GM19467 (cell line): ENCODE data around the gene SRGAP1.
"Not testable (repeated sequence)": the region's sequence is repeated elsewhere in the genome, so short reads cannot be mapped to it uniquely, and the experiment has no call there.

ENCODE experiments used
- ATAC-seq: cut with Tn5 transposase; IDR thresholded peaks from one replicate; pipeline ENCODE4 v1.9.1; 2021; ENCODE audit warnings: mild to moderate bottlenecking, moderate library complexity; ENCODE audit not compliant: unreplicated experiment

Gene SRGAP1

GRCh38 chr12:63836936-63837335, 7.6 kb upstream of the SRGAP1 start:
- ATAC-seq, result no peak

- ATAC-seq, result no peak
Measured at GRCh38 chr12:63838411-63838810, 6.1 kb upstream of the SRGAP1 start.

GRCh38 chr12:63841011-63841410, 3.5 kb upstream of the SRGAP1 start:
- ATAC-seq, result no peak

- ATAC-seq, result no peak
Measured at GRCh38 chr12:63841571-63841970, 2.9 kb upstream of the SRGAP1 start.

GRCh38 chr12:63842750-63843149, 1.8 kb upstream of the SRGAP1 start:
- not testable (repeated sequence) for ATAC-seq

GRCh38 chr12:63843254-63843720, 1.2 kb upstream of the SRGAP1 start:
- ATAC-seq, result no peak

- peak; percentile 97 for ATAC-seq
Measured at GRCh38 chr12:63843721-63844390, 644 bp upstream of the SRGAP1 start.

GRCh38 chr12:63845726-63846125, 1.2 kb downstream of the SRGAP1 start:
- ATAC-seq, result no peak

- no peak for ATAC-seq
Measured at GRCh38 chr12:63846238-63846967, 1.9 kb downstream of the SRGAP1 start.

GRCh38 chr12:63848450-63848849, 4.0 kb downstream of the SRGAP1 start:
- no peak for ATAC-seq

- no peak for ATAC-seq
Measured at GRCh38 chr12:63849106-63849620, 4.7 kb downstream of the SRGAP1 start.

- ATAC-seq, result no peak
Measured at GRCh38 chr12:63849641-63850040, 5.1 kb downstream of the SRGAP1 start.

- ATAC-seq, result no peak
Measured at GRCh38 chr12:63853978-63854377, 9.5 kb downstream of the SRGAP1 start.

GRCh38 chr12:63855299-63855698, 10.8 kb downstream of the SRGAP1 start:
- ATAC-seq, result no peak

GRCh38 chr12:63857771-63858670, 13.5 kb downstream of the SRGAP1 start:
- ATAC-seq, result no peak

GRCh38 chr12:63859880-63860279, 15.4 kb downstream of the SRGAP1 start:
- not testable (repeated sequence) for ATAC-seq

GRCh38 chr12:63862187-63862968, 17.9 kb downstream of the SRGAP1 start:
- ATAC-seq, result no peak

- ATAC-seq, result no peak
Measured at GRCh38 chr12:63862969-63863230, 18.4 kb downstream of the SRGAP1 start.

GRCh38 chr12:63863658-63864453, 19.4 kb downstream of the SRGAP1 start:
- no peak for ATAC-seq

- ATAC-seq, result no peak
Measured at GRCh38 chr12:63864454-63864706, 19.9 kb downstream of the SRGAP1 start.
